Fibroblast of lung (primary cell): ENCODE measurements around the gene MORC4. TPM values are rescaled to one million over a fixed set of nuclear protein-coding genes. Genes with fewer than 3 reads are reported as not detected.

Source experiments
- DNase-seq, 2 donors: peaks; one replicate each; pipeline versions ENCODE4 v3.0.0 to v3.0.0-alpha.2; 2010; ENCODE audit warnings: low read depth in 2 of 2
- H2AFZ ChIP-seq: 2 replicates; pipeline ENCODE4 v1.5.1; 2012; ENCODE audit warnings: low read length, control low read depth, inconsistent platforms
- H3K27ac ChIP-seq: 2 replicates; pipeline ENCODE4 v1.5.1; 2011; ENCODE audit warnings: low read length, control low read depth; ENCODE audit not compliant: insufficient read depth
- H3K27me3 ChIP-seq: 2 replicates; pipeline ENCODE4 v1.5.1; 2011; ENCODE audit warnings: mild to moderate bottlenecking, low read length; ENCODE audit not compliant: control insufficient read depth, insufficient read depth
- H3K36me3 ChIP-seq: 2 replicates; pipeline ENCODE4 v1.5.1; 2011; ENCODE audit warnings: low read length; ENCODE audit not compliant: control insufficient read depth, insufficient read depth
- H3K4me1 ChIP-seq: 2 replicates; pipeline ENCODE4 v1.5.1; 2011; ENCODE audit warnings: low read length; ENCODE audit not compliant: control insufficient read depth, insufficient read depth; ENCODE audit errors: extremely low read depth
- H3K4me2 ChIP-seq: 2 replicates; pipeline ENCODE4 v1.5.1; 2011; ENCODE audit warnings: low read length, control low read depth; ENCODE audit not compliant: insufficient read depth; ENCODE audit errors: extremely low read depth
- H3K4me3 ChIP-seq, 4 experiments: fragments of 200-600 bp in 1 of 4; sonication (generic) in 1 of 4; replicated peaks in 1 of 4; 2 replicates each; pipeline ENCODE4 v1.5.1; 2011 to 2016; ENCODE audit warnings: low read length in 4 of 4, low read depth in 3 of 4, mild to moderate bottlenecking in 3 of 4, control low read depth in 2 of 4, inconsistent platforms in 1 of 4, mixed read lengths in 1 of 4; ENCODE audit not compliant: insufficient read depth in 1 of 4; ENCODE audit errors: control extremely low read depth in 1 of 4
- H3K79me2 ChIP-seq: 2 replicates; pipeline ENCODE4 v1.5.1; 2012; ENCODE audit warnings: mild to moderate bottlenecking, low read length, inconsistent platforms; ENCODE audit not compliant: control insufficient read depth, insufficient read depth
- H3K9ac ChIP-seq: 2 replicates; pipeline ENCODE4 v1.5.1; 2011; ENCODE audit warnings: mild to moderate bottlenecking, low read length, control low read depth; ENCODE audit not compliant: insufficient read depth
- H3K9me3 ChIP-seq: 2 replicates; pipeline ENCODE4 v1.5.1; 2012; ENCODE audit warnings: low read depth, low read length; ENCODE audit not compliant: control insufficient read depth, insufficient read depth
- H4K20me1 ChIP-seq: 2 replicates; pipeline ENCODE4 v1.5.1; 2011; ENCODE audit warnings: low read length; ENCODE audit not compliant: control insufficient read depth, insufficient read depth; ENCODE audit errors: extremely low read depth
- EZH2 ChIP-seq: IDR thresholded peaks from 2 replicates; pipeline ENCODE4 v1.5.1; 2012; ENCODE audit warnings: low read length, control low read depth, mild to moderate bottlenecking; ENCODE audit errors: missing control alignments
- polyA plus RNA-seq, 2 donors: library from polyadenylated mRNA; depleted of rRNA in 1 of 2; stranded (reverse) in 1 of 2; unstranded in 1 of 2; fragments of >200 nt; gene quantifications; 2 replicates each; pipeline ENCODE4 v1.2.1, GENCODE V29; 2011 to 2012; ENCODE audit warnings: missing spikeins in 1 of 2
- total RNA-seq: library from RNA; depleted of rRNA; stranded (reverse); fragments of >200 nt; gene quantifications from 2 replicates; pipeline ENCODE4 v1.2.1, GENCODE V29; 2014
- TF ChIP-seq, protein P1 (sequence below), 2 donors: IDR thresholded peaks in 1 of 2; conservative IDR thresholded peaks in 1 of 2; 1 replicate in 1 of 2; 2 replicates in 1 of 2; pipeline ENCODE4 v1.5.1; 2011 to 2012; ENCODE audit warnings: low read length in 2 of 2, control low read depth in 1 of 2, inconsistent platforms in 1 of 2, low read depth in 1 of 2, mild to moderate bottlenecking in 1 of 2

Gene MORC4
- total and polyA plus RNA-seq, 2 donors (not counting 1 experiment from before 2014, with no cell fraction given) = 27.5 to 44.8 TPM

DNA sequence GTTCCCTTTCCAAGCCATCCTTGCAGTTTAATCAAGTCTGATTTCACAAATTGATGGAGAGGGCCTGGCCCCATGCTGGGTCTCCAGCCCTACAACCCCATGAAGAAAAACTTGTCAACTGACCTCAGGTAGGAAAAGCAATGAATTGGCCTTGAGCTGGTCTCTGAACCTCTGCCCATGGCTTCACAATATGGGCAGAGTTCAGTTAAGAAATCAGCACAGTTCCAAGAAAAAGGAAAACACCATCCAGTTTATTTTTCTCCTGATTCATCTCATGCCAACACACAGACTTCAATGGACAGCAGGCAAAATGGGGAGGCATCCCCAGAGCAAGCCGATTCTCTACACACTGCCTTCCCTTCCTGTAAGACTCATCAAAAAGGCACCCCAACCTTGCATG, 100.2 kb downstream of the MORC4 start:
- H3K4me1 ChIP-seq = peaks cover 5% of the 10 kb centered on the region
- no peaks in the 10 kb centered on the region for H3K36me3 ChIP-seq
- H3K79me2 ChIP-seq = no peaks in the 10 kb centered on the region
- H4K20me1 ChIP-seq = no peaks in the 10 kb centered on the region
- H3K27ac ChIP-seq = no peak overlapping the region
- H3K4me2 ChIP-seq = no peak overlapping the region
- no peak overlapping the region for H2AFZ ChIP-seq
- no peak overlapping the region for H3K9ac ChIP-seq
- H3K27me3 ChIP-seq = no peaks in the 10 kb centered on the region
- no peak overlapping the region for H3K4me3 ChIP-seq
- no peak for DNase-seq
- TF ChIP-seq, protein P1, sequence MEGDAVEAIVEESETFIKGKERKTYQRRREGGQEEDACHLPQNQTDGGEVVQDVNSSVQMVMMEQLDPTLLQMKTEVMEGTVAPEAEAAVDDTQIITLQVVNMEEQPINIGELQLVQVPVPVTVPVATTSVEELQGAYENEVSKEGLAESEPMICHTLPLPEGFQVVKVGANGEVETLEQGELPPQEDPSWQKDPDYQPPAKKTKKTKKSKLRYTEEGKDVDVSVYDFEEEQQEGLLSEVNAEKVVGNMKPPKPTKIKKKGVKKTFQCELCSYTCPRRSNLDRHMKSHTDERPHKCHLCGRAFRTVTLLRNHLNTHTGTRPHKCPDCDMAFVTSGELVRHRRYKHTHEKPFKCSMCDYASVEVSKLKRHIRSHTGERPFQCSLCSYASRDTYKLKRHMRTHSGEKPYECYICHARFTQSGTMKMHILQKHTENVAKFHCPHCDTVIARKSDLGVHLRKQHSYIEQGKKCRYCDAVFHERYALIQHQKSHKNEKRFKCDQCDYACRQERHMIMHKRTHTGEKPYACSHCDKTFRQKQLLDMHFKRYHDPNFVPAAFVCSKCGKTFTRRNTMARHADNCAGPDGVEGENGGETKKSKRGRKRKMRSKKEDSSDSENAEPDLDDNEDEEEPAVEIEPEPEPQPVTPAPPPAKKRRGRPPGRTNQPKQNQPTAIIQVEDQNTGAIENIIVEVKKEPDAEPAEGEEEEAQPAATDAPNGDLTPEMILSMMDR (conservative IDR thresholded peaks at IDR 0.05 in 1 of 2, IDR thresholded peaks at IDR 0.05 in 1 of 2; ENCODE audit: low read depth in 1 of 2, low read length in 2 of 2) = no peak
- TF ChIP-seq EZH2 = no peak
- no peaks in the 10 kb centered on the region for H3K9me3 ChIP-seq

DNA sequence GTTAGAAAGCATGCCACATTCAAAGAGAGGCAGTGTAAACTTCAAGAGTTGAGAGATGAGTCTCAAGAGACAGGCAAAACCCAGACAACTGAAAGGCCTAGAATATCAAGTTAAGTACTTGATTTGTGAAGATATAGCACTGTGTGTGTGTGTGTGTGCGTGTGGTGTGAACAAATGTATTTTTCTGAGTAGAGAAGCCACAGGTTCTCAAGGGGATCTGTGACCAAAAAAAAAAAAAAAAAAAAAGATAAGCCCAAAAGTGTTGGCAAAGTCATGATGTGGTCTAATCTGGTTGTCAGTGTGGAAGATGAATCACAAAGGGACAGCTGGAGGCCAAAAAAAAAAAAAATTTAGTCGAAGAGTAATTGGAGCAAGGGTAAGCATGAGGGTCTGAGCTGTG, 100.7 kb downstream of the MORC4 start:
- no peaks in the 10 kb centered on the region for H3K9me3 ChIP-seq
- no peak overlapping the region for H3K4me3 ChIP-seq
- TF ChIP-seq EZH2 = no peak
- TF ChIP-seq, protein P1 (conservative IDR thresholded peaks at IDR 0.05 in 1 of 2, IDR thresholded peaks at IDR 0.05 in 1 of 2; ENCODE audit: low read depth in 1 of 2, low read length in 2 of 2) = no peak
- H4K20me1 ChIP-seq = no peaks in the 10 kb centered on the region
- no peak overlapping the region for H3K27ac ChIP-seq
- H3K36me3 ChIP-seq = no peaks in the 10 kb centered on the region
- H3K27me3 ChIP-seq = no peaks in the 10 kb centered on the region
- H3K4me1 ChIP-seq = peaks cover 6% of the 10 kb centered on the region
- no peak overlapping the region for H3K9ac ChIP-seq
- H3K4me2 ChIP-seq = no peak overlapping the region
- H3K79me2 ChIP-seq = no peaks in the 10 kb centered on the region
- peak in 1 of 2 donors; percentile 36 for DNase-seq
- no peak overlapping the region for H2AFZ ChIP-seq

DNA sequence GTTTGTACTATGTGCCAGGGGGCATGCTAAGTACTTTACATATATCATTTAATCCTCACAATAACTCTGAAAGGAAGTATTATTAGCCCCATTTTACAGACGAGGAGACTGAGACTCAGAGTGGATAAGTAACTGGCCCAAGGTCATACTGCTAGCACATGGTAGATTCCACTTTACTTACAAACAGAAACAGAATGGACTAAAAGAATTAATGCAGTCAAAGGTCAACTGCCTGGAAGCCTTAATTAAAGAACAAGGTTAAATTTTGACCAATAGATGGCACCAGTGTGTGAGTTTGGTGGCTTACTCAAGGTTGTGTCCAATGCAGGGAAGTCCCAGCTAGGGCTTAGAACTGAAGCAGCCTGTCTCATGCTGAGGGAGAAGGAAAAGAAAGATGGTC, 101.5 kb downstream of the MORC4 start:
- H3K27me3 ChIP-seq = no peaks in the 10 kb centered on the region
- H3K27ac ChIP-seq = no peak overlapping the region
- H3K36me3 ChIP-seq = no peaks in the 10 kb centered on the region
- no peaks in the 10 kb centered on the region for H3K79me2 ChIP-seq
- H3K9me3 ChIP-seq = no peaks in the 10 kb centered on the region
- H3K9ac ChIP-seq = no peak overlapping the region
- H4K20me1 ChIP-seq = no peaks in the 10 kb centered on the region
- H2AFZ ChIP-seq = no peak overlapping the region
- H3K4me2 ChIP-seq = no peak overlapping the region
- TF ChIP-seq, protein P1 (conservative IDR thresholded peaks at IDR 0.05 in 1 of 2, IDR thresholded peaks at IDR 0.05 in 1 of 2; ENCODE audit: low read depth in 1 of 2, low read length in 2 of 2) = peak; percentile 5 to 41
- no peak for TF ChIP-seq EZH2
- no peak overlapping the region for H3K4me3 ChIP-seq
- peaks cover 6% of the 10 kb centered on the region for H3K4me1 ChIP-seq
- peak; percentile 37 to 70 for DNase-seq
